NCI-H2196 treated with DMSO at 0.1 percent for 48 hours (cell line): ENCODE measurements around the gene PXMP4.
A peak's percentile ranks its signal among the peaks of the same experiment; 100 is the strongest.
"Not testable (repeated sequence)": the region's sequence is repeated elsewhere in the genome, so short reads cannot be mapped to it uniquely, and the experiment has no call there.

Experiments used
- DNase-seq: peaks from one replicate; lab custom pipeline; 2025; ENCODE audit not compliant: unreplicated experiment; lab: John Stamatoyannopoulos, UW

Gene PXMP4

DNA sequence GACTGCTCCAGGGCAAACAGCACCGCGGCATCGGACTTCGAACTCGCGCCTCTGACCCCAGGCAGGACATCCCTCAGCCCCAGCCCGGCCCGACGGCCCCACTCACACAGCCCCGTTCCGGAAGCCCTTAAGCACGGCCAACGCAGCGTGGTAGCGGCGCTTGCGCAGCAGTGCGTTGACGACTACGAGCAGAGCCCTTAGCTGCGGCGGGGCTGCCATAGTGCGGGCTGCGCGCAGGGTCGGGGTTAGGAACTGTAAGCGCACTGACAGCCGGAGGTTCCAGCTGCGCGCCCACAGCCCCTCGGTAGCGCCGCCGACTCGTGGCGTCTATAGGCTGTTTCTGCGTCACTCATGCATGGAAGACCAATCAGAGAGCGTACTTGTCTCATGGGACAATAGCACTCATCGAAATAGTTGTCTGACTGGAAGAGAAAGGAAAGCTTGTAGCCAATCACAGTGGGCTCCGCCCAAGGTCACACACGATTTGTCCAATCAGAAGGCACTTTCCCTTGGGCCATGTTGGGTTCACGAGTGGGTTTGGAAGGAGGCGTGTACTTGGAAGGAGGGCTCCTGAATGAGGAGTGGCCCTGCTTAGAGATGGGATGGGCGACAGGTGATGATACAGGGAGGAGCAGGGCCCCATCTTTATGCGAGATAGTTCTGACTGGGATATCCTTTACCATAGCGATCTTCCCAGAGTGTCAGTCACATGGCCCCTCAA is at the start of gene PXMP4:
TSS of gene PXMP4 (minus strand) at position 322 of the 721 bp plus-strand sequence. CDS start at position 219, 103 bp downstream.
- DNase-seq: peak; percentile 79

- no peak for DNase-seq
Observed at GRCh38 chr20:33769043-33769442, 48.9 kb upstream of the PXMP4 start.

DNA sequence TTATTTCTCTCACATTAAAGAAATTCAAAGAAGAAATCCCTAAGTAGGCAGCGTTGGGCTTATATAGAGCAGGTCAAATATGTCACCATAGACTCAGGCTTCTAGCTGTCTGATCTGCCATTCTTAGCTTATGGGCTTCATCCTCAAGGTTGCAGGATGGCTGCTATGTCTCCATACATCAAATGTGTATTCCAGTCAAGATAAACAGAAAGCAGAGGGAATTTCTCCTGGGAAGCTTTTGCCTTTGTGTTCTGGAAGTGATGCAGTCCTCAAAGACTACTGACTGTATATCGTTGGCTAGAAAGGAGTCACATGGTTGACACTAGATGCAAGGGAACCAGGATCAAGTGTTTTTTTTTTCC is 47.6 kb upstream of the PXMP4 start:
- DNase-seq: no peak

DNA sequence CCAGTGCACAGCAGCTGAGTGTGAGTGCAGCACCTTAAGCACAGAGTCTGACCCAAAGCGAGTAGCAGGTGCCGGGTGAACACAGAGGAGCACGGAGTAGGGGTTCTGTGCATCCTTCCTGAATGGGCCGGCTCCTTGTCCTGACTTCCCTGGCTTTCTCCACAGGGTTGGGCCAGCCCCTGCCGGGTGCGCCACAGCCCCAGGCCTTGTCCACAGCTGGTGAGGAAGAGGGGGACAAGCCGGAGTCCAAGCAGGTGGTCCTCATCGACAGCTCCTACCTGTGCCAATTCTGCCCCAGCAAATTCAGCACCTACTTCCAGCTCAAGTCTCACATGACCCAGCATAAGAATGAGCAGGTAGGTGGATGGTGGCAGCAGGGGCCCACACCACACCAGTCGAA is 46.6 kb upstream of the PXMP4 start:
- DNase-seq: no peak

GRCh38 chr20:33765592-33765991 is 45.5 kb upstream of the PXMP4 start:
- DNase-seq: no peak

GRCh38 chr20:33765099-33765498 is 45.0 kb upstream of the PXMP4 start:
- DNase-seq: no peak

DNA sequence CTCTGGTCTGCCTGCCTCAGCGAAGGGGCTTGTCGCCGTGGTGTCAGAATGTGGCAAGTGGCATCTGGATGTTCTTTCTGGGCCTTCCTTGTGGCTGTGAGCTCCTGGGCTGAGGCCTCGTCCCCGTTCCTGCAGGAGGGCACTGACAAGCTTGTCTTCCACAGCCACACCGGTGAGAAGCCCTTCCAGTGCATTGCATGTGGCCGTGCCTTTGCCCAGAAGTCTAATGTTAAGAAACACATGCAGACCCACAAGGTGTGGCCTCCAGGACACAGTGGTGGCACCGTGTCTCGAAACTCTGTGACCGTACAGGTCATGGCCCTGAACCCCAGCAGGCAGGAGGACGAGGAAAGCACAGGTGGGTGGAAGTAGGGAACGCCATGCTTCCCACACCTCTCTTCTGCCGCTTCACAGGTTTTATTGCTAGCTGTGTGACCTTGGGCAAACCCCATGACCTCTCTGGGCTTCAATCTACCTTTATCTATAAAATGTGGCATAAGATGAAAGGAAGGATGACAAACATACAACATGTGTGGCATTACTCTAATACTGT is 41.7 kb upstream of the PXMP4 start:
- DNase-seq: no peak

GRCh38 chr20:33757458-33757857 is 37.3 kb upstream of the PXMP4 start:
- DNase-seq: no peak

DNA sequence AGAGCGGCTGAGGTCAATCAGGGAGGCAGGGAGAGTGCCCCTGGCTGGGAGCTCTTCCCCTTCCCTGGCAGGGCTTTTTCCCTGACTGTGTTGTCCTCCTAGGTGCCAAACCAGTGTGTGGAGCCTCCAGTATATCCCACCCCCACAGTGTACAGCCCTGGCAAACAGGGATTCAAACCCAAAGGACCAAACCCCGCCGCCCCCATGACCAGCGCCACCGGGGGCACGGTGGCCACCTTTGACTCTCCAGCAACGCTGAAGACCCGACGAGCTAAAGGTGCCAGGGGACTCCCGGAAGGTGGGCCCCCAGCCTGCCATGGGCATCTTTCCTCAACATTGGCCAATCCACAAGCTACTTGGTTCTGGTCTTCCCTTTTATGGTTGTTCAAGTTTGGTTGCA is 36.9 kb upstream of the PXMP4 start:
- no peak for DNase-seq

DNA sequence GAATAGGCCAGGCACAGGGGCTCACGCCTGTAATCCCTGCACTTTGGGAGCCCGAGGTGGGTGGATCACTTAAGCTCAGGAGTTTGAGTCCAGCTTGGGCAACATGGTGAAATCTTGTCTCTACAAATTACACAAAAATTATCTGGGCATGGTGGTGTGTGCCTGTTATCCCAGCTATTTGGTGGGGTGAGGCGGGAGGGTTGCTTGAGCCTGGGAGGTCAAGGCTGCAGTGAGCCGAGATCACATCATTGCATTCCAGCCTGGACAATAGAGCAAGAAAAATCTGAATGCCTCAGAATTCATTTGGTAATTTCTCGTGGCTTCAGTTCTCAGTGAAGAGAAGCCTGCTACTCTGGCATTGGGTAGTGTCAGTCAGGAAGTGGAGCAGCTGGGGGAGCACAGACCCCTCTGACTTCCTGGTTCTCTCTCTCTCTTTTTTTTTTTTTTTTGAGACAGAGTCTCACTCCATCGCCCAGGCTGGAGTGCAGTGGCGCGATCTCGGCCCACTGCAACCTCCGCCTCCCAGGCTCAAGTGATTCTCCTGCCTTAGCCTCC is 35.9 kb upstream of the PXMP4 start:
- DNase-seq: not testable (repeated sequence)

DNA sequence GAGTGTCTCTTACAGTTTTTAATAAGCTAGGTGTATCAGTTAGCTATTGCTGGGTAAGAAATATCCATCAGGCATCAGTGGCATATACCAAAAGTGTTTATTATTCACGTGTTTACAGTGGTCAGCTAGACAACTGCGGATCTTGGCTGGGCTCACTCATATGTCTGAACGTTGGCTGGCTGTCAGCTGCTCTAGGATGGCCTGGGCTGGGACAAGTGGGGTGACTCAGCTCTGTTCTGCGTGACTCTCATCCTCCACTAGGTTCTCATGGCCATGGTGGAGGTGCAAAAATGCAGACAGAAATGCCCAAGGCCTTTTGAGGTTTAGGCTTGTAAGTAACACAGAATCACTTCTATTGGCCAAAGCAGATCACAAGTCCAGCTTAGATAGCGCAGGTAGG is 33.7 kb upstream of the PXMP4 start:
- DNase-seq: no peak

GRCh38 chr20:33753143-33753542 is 33.0 kb upstream of the PXMP4 start:
- no peak for DNase-seq

GRCh38 chr20:33751775-33752174 is 31.7 kb upstream of the PXMP4 start:
- DNase-seq: no peak

- no peak for DNase-seq
Observed at GRCh38 chr20:33746325-33746998, 26.4 kb upstream of the PXMP4 start.

- no peak for DNase-seq
Observed at GRCh38 chr20:33744773-33745385, 24.8 kb upstream of the PXMP4 start.

GRCh38 chr20:33744181-33744580 is 24.1 kb upstream of the PXMP4 start:
- DNase-seq: no peak

DNA sequence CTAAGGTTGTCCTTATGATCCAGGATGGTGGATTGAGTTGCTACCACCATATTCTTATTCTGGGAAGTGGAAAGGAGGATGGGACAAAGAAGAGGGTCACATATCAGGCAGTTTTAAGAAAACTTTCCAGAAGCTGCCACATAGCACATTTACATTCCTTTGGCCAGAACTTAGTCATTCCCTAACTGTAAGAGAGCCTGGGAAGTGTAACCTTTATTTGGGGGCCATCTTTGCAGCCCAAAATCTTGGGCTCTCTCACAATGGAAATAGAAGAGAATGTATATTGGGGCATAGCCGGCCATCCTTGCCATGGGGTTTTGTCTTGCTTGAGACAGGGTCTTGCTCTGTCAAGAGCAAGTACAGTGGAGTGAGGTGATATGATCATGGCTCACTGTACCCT is 20.1 kb upstream of the PXMP4 start:
- DNase-seq: no peak

GRCh38 chr20:33739493-33739892 is 19.4 kb upstream of the PXMP4 start:
- DNase-seq: no peak

DNA sequence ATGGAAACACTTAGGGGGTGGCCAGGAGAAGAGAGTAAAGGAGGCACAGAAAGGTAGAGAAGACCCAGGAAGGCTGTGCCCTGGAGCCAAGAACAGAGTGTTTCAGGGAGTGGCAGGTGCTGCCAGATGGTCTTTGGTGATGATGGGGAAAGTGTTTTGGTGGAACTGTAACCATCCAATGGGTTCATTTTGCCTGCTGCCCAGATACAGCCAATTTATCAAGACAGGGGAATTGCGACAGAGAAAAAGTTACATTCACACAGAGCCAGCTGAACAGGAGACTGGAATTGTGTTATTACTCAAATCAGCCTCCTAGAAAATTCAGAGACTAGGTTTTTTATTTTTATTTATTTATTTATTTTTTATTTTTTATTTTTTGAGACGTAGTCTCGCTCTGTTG is 16.9 kb upstream of the PXMP4 start:
- no peak for DNase-seq

GRCh38 chr20:33733654-33734576 is 13.8 kb upstream of the PXMP4 start:
- no peak for DNase-seq
